Ureter (tissue), 1 donor: ENCODE results near the gene UBP1. TPM values are rescaled to one million over a fixed set of nuclear protein-coding genes. Genes with fewer than 3 reads are reported as not detected.
"Not testable (repeated sequence)": the region's sequence is repeated elsewhere in the genome, so short reads cannot be mapped to it uniquely, and the experiment has no call there.

Source experiments
- DNase-seq: peaks from one replicate; pipeline ENCODE4 v3.0.0-alpha.2; 2020; ENCODE audit warnings: low spot score
- total RNA-seq: library from RNA; stranded (reverse); gene quantifications from one replicate; pipeline ENCODE4 v1.2.4, GENCODE V29; 2023
- donor health status: DM: yes; HTN: yes; CAD: no.

The UBP1 gene
- total RNA-seq, 1 donor from 2014 or later, result 73.7 TPM

DNA sequence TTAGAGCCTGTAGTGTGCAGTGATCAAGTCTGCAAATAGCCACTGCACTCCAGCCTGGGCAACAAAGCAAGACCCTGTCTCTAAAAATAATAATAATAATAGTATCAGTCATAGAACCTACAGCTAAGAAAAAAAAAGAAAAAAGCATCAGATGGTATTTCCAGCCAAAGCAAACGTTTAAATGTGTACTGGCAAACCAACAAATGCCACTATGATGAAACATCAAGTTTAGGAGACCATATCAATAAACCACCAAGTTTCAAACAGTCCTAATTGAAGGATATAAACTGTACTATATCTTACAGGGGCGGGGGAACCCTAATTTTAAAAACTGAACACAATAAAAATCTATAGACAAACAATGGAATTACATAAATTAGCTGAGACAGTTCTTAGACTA is 6.4 kb downstream of the UBP1 start:
- DNase-seq, result no peak

DNA sequence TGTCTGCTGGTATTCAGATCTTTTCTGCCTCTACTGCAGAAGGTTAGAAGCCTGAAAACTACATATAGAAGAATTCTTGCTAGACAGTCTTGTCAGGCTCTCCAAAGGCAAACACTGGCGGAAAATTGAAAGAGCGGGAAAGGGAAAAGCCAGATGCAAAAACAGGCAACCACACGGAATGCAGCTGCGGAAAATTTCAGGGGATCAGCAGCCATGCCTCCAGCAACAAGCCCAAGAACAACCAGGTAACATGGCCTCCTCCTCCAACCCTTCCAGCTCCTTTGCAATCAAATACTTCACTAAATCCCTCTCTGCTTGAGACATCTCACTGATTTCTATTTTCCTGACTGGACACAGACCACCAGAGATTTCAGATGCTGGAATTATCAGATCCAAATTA is 9.6 kb downstream of the UBP1 start:
- DNase-seq, result no peak

- no peak for DNase-seq
Observed at GRCh38 chr3:33430061-33430460, 10.1 kb downstream of the UBP1 start.

DNA sequence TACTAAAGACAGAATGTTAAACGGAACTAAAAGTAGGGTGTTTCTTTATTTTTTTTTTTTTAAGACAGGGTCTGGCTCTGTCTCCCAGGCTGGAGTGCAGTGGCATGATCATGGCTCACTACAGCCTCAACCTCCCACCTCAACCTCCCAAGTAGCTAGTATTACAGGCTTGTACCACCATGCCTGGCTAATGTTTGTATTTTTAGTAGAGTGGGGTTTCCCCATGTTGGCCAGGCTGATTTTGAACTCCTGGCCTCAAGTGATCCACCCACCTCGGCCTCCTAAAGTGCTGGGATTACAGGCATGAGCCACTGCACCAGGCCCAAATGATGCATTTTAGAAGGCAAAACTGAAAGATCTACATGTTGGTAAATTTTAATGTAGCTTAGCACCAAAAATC is 10.9 kb downstream of the UBP1 start:
- not testable (repeated sequence) for DNase-seq

DNA sequence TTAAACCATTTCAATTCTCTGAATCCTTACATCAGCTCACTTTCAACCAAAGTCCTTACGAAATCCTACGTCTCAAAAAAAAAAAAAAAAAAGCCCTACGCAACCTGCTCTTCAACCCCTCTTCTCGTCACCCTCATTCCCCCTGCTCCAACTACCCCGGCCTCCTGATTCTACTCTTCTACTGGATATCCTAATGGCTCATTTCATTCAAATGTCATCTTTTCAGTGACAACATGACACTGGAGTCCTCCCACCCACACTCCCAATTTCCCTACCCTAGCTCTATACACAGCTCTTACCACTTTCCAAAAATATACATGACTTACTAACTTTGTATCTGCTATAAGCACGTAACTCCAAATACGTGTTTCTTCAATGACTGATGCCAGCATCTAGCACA is 11.5 kb downstream of the UBP1 start:
- DNase-seq, result no peak

DNA sequence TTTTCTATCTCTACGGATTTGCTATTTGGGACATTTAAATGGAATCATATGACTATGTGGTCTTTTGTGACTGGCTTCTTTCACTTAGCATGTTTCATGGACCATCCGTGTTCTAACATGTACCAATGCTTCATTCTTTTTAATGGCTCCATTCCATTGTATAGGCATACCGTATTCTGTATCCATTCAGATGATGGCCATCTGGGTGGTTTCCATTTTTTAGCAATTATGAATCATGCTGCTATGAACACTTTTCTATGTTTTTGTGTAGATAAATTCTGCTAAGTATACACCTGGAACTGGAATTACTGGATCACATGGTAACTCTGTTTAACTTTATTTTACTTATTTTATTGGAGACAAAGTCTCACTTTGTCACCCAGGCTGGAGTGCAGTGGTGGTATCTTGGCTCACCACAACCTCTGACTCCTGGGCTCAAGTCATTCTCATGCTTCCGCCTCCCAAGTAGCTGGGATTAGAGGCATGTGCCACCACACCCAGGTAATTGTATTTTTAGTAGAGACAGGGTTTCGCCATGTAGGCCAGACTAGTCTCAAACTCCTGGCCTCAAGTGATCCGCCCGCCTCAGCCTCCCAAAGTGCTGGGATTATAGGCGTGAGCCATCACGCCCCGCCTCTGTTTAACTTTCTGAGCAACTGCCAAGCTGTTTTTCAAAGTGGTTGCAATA is 13.4 kb downstream of the UBP1 start:
- no peak for DNase-seq

DNA sequence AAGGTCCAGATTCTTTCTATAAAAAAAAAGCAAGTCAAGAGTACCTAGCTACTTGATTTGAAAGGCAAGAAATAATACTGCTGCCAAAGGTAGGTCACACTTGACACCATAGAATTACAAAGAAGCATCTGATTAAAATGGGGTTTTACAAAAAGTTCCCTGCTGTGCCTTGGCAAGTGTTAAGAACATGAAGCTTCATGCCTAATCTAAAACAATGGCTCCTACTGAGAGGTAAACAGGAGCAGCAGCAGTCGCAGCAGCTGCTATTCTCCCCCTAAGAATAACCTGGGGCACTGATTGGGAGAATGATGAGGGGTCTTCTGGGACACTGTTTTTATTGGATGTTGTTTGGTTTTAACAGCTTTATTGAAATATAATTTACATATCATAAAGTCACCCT is 14.1 kb downstream of the UBP1 start:
- DNase-seq, result no peak

GRCh38 chr3:33425453-33425852 is 14.8 kb downstream of the UBP1 start:
- no peak for DNase-seq

DNA sequence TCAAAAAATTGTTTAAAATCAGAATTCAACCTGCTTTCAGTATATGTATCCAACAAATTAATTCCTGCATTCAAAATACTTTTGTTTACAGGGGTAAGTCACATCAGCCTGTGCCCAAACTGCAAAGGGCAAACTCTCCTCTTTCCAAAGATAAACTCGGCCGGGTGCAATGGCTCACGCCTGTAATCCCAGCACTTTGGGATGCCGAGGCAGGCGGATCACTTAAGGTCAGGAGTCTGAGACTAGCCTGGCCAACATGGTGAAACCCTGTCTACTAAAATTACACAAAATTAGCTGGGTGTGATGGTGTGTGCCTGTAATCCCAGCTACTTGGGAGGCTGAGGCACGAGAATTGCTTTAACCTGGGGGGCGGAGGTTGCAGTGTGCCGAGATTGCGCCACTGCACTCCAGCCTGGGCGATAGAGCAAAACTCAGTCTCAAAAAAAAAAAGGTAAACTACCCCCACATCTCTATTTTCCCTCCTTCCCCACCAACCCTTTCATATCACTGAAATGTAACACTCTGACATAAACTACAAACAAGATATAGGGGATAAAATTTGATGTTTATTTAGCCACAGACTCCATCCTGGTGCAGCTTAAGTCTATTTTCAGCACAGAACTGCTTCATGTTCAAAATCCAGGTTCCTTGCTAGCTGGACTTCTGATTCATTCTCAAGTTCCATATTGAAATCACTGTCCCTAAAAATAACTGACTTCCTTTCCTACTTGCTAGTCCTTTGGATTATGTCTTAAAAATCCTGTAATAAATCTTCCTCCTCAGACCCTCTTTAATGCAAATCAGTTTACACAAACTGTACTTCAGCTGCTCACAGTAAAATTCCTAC is 15.4 kb downstream of the UBP1 start:
- no peak for DNase-seq

GRCh38 chr3:33420966-33421365 is 19.2 kb downstream of the UBP1 start:
- no peak for DNase-seq

GRCh38 chr3:33419948-33420347 is 20.3 kb downstream of the UBP1 start:
- no peak for DNase-seq

DNA sequence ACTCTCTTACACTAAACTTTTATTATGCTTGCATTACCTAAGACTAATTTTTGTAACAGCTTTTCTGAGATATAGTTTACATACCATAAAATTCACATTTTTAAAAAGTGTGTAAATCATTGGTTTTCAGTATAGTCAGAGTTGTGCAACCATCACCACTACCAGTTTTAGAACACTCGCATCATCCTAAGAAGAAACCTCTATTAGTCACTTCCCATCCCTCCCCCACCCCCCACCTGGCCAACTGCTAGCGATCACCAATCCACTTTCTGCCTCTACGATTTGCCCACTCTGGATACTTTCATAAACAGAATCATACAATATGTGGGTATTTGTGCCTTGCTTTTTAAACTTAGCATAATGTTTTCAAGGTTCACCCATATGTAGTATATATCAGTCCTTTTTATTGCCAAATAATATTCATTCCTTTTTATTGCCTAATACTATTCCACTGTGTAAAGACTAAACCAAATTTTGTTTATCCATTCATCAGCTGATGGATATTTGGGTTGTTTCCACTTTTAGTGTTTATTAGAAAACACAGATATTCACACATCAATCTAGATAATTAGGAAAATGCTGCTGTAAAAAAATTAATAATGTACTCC is 23.0 kb downstream of the UBP1 start:
- no peak for DNase-seq

- DNase-seq, result not testable (repeated sequence)
Observed at GRCh38 chr3:33410816-33411215, 29.4 kb downstream of the UBP1 start.

DNA sequence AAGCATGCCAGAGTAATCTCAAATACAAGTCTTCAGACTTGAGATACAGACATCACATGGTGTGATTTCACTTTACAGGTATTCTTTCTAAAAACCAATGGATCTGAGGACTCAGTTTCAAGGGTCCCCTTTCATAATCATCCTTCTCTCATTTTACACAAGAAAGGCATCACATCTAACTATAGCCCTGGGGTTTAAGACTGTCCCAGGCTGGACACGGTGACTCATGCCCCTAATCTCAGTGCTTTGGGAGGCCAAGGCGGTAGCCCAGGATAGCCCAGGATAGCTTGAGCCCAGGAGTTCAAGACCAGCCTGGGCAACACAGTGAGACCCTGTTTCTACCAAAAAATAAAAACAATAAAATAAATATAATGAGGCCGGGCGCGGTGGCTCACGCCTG is 36.4 kb downstream of the UBP1 start:
- no peak for DNase-seq

DNA sequence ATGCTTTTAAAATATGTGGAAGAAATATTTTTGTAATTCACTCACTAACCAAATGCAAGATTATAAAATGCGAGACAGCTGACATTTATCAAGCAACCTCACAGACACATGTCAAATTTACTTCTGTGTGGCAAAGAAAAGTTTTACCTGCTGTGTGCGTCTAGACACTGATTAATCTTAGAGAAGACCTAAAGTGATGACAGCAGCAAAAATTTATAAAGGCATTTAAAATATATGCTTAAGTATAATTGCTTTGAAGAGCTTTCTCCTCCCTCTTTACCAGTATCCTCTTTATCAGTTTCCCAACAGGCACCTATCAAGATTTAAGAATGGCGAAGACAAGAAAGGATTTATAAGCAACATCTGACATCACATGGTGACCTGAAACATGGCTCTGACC is 37.3 kb downstream of the UBP1 start:
- DNase-seq, result no peak

- no peak for DNase-seq
Observed at GRCh38 chr3:33401781-33402180, 38.4 kb downstream of the UBP1 start.

GRCh38 chr3:33398410-33398809 is 41.8 kb downstream of the UBP1 start:
- no peak for DNase-seq

- no peak for DNase-seq
Observed at GRCh38 chr3:33395900-33396299, 44.3 kb downstream of the UBP1 start.

DNA sequence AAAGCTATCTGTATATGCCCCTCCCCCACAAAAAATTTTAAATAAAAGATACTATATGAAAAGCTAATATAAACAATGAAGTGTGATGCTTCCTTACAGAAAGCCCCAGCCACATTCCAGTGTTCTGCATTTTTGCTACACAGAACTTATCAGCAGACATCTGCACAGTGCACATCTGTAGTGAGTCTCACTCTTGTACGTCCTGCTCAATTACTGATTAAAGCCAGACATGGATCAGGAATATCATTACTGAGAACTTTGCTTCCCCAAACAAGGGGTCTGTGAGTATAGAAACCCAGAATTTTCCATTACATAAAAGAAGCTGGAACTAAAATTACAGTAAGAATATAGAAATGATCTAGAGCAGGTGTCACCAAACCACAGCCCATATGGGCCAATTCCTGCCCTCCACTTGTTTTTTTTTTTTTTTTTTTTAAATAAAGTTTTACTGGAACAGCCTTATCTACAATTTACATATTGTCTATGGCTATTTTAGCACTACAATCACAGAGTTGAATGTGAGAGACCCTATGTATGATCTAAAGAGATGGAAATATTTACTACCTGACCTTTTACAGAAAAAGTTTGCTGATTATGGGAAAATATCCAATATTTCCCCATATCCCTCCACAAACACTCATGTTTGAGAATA is 45.7 kb downstream of the UBP1 start:
- no peak for DNase-seq

DNA sequence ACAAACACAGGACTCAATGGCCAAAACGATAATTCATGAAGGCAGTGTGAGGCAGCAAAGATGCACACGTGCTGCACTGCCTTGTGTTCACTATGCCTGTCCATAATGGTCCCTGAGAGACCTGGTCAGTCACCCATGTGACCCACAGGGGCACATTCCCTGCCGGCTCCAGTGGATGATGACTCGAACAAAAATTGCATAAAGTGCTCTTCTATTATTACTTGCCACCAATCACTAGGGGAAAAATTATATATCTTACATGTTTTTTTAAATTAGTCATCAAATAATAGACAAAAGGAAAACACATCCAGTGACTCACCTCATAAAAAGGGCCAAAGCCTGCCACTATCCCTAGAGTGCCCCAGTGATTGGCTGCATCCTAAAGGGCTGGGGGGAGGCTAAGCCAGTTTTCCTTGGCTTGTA is 47.5 kb downstream of the UBP1 start:
- no peak for DNase-seq

DNA sequence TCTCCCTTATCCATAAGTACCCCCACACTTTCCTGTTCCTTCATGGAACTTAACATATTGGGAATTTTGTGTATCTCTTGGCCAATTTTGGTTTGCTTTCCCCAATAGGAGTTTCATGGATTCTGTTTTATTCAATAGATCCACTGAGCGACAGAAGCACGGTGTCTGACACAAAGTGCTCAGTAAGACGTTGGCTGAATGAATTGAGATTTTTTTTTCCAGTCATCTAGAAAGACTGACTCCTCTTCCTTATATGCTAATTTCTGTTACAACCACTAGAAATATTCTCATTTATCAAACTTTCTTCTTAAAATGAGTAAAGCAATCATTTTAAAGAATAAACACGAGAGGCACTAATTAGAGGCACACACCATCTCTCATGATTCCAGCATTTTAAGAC is 48.1 kb downstream of the UBP1 start:
- no peak for DNase-seq

- DNase-seq, result no peak
Observed at GRCh38 chr3:33391255-33391995, 48.8 kb downstream of the UBP1 start.
